Measurements from ENCODE around the gene KLF9.

KLF9 gene

DNA sequence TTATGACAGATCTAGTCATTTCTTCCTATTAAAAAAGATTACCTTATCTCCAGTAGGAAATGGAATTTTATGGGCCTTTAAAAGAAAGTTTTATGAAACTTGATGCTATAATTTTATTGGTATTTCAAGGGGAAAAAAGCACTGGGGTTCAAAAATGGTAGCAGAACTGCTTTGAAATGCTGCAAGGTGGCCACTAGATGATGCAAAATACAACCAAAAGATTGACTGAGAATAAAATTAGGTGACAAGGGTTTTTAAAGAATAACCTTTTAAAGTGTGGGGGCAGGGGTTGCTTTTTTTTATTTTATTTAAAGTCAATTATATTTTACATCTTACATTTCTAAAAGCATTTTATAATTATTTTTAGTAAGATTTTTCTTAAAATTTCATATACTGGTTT is 61.7 kb downstream of the KLF9 start:
- Histone ChIP-seq H3K4me2 (ENCODE audit: low read depth, low read length, poor library complexity, severe bottlenecking) (no peak overlapping the region), H3K4me3 (ENCODE audit: insufficient read depth, low read length, poor library complexity, severe bottlenecking) (no peak overlapping the region), H3K36me3 (ENCODE audit: low read length) (peaks cover 23% of the 10 kb centered on the region; the same call in 1 of the 2 replicates), H3F3A (ENCODE audit: insufficient read depth) (no peaks in the 10 kb centered on the region; the same call in 1 of the 2 replicates), H3K9ac (ENCODE audit: low read length) (no peak overlapping the region), H3K27ac (ENCODE audit: low read depth, low read length) (no peak overlapping the region), H2AFZ (ENCODE audit: low read depth, low read length, severe bottlenecking) (no peak overlapping the region), H3K9me2 (replicated peaks; ENCODE audit: insufficient read depth, low read length) (no peaks in the 10 kb centered on the region), H3K9me3 (ENCODE audit: insufficient read depth, low read length) (no peaks in the 10 kb centered on the region), H3K79me2 (ENCODE audit: insufficient read depth, low read length) (no peaks in the 10 kb centered on the region), H3K27me3 (ENCODE audit: low read length) (no peaks in the 10 kb centered on the region), H4K20me1 (ENCODE audit: low read depth, low read length) (no peaks in the 10 kb centered on the region)
- TF ChIP-seq, protein P1, sequence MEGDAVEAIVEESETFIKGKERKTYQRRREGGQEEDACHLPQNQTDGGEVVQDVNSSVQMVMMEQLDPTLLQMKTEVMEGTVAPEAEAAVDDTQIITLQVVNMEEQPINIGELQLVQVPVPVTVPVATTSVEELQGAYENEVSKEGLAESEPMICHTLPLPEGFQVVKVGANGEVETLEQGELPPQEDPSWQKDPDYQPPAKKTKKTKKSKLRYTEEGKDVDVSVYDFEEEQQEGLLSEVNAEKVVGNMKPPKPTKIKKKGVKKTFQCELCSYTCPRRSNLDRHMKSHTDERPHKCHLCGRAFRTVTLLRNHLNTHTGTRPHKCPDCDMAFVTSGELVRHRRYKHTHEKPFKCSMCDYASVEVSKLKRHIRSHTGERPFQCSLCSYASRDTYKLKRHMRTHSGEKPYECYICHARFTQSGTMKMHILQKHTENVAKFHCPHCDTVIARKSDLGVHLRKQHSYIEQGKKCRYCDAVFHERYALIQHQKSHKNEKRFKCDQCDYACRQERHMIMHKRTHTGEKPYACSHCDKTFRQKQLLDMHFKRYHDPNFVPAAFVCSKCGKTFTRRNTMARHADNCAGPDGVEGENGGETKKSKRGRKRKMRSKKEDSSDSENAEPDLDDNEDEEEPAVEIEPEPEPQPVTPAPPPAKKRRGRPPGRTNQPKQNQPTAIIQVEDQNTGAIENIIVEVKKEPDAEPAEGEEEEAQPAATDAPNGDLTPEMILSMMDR (IDR thresholded peaks at IDR 0.05; ENCODE audit: insufficient read depth, low read length, poor library complexity, severe bottlenecking), result no peak
- TF ChIP-seq EZH2phosphoT487 (conservative IDR thresholded peaks at IDR 0.05; ENCODE audit: low read length), result no peak

DNA sequence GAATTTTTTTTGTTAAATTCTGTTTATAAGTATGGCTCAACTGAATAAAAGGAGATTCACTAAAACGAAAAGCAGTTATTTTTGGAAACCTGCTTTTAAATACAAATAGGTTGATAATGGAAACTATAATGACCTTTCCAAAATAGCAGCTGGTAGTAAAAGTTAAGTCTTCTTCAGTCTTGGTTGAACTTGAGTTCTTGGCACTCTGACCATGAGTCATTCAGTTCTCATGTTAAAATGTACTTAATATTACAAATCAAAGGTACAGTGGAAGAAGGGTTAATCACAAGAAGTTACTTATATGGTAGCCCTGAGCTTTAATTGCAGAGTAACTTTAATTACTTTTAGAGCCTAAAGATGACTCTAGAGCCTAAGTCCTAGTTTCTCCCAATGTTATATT is 62.1 kb downstream of the KLF9 start:
- Histone ChIP-seq H4K20me1 (ENCODE audit: low read depth, low read length) (no peaks in the 10 kb centered on the region), H3K27me3 (ENCODE audit: low read length) (no peaks in the 10 kb centered on the region), H3K36me3 (ENCODE audit: low read length) (peaks cover 28% of the 10 kb centered on the region; the same call in 1 of the 2 replicates), H3K27ac (ENCODE audit: low read depth, low read length) (no peak overlapping the region), H3K9me2 (replicated peaks; ENCODE audit: insufficient read depth, low read length) (no peaks in the 10 kb centered on the region), H3K4me2 (ENCODE audit: low read depth, low read length, poor library complexity, severe bottlenecking) (no peak overlapping the region), H3F3A (ENCODE audit: insufficient read depth) (no peaks in the 10 kb centered on the region; the same call in 1 of the 2 replicates), H3K79me2 (ENCODE audit: insufficient read depth, low read length) (no peaks in the 10 kb centered on the region), H2AFZ (ENCODE audit: low read depth, low read length, severe bottlenecking) (no peak overlapping the region), H3K9ac (ENCODE audit: low read length) (no peak overlapping the region), H3K4me3 (ENCODE audit: insufficient read depth, low read length, poor library complexity, severe bottlenecking) (no peak overlapping the region), H3K9me3 (ENCODE audit: insufficient read depth, low read length) (no peaks in the 10 kb centered on the region)
- TF ChIP-seq, protein P1 (IDR thresholded peaks at IDR 0.05; ENCODE audit: insufficient read depth, low read length, poor library complexity, severe bottlenecking), result no peak
- TF ChIP-seq EZH2phosphoT487 (conservative IDR thresholded peaks at IDR 0.05; ENCODE audit: low read length), result no peak

DNA sequence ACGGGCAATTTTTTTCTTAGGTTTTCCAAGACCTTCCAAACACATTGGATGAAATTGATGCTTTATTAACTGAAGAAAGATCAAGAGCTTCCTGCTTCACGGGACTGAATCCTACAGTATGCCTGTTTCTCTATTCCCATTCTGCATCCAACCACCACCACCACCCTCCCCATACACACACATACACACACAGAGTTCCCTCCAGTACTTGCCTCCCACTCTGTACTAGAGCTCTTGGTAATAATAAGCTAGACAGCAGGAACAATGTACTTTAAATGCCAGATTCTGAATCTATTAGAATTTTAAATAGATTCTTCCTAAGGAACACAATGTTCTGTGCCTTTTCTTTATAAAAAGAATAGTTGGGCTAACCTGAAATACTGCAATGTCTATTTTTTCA is 67.4 kb downstream of the KLF9 start:
- no peak overlapping the region for H2AFZ ChIP-seq (ENCODE audit: low read depth, low read length, severe bottlenecking)
- H4K20me1 ChIP-seq (ENCODE audit: low read depth, low read length), result no peaks in the 10 kb centered on the region
- H3K9ac ChIP-seq (ENCODE audit: low read length), result no peak overlapping the region
- H3F3A ChIP-seq (ENCODE audit: insufficient read depth), result no peaks in the 10 kb centered on the region
- H3K36me3 ChIP-seq (ENCODE audit: low read length), result peaks cover 23% of the 10 kb centered on the region; the same call in 1 of the 2 replicates
- no peak overlapping the region for H3K4me2 ChIP-seq (ENCODE audit: low read depth, low read length, poor library complexity, severe bottlenecking)
- H3K79me2 ChIP-seq (ENCODE audit: insufficient read depth, low read length), result no peaks in the 10 kb centered on the region
- no peaks in the 10 kb centered on the region for H3K27me3 ChIP-seq (ENCODE audit: low read length)
- H3K9me2 ChIP-seq (replicated peaks; ENCODE audit: insufficient read depth, low read length), result no peaks in the 10 kb centered on the region
- TF ChIP-seq, protein P1 (IDR thresholded peaks at IDR 0.05; ENCODE audit: insufficient read depth, low read length, poor library complexity, severe bottlenecking), result no peak
- no peak for TF ChIP-seq EZH2phosphoT487 (conservative IDR thresholded peaks at IDR 0.05; ENCODE audit: low read length)
- H3K27ac ChIP-seq (ENCODE audit: low read depth, low read length), result no peak overlapping the region
- no peak overlapping the region for H3K4me3 ChIP-seq (ENCODE audit: insufficient read depth, low read length, poor library complexity, severe bottlenecking)
- H3K9me3 ChIP-seq (ENCODE audit: insufficient read depth, low read length), result no peaks in the 10 kb centered on the region

Data from SU-DHL-6 (cell line).